ENCODE data around the gene PPP2R2C.

Gene PPP2R2C

GRCh38 chr4:6383009-6383404 lies 89.4 kb downstream of the PPP2R2C start:
- no peak overlapping the region for H3K4me3 ChIP-seq (ENCODE audit: insufficient read depth in 1 of 2, low read depth in 1 of 2, low read length in 2 of 2)
- H3K4ac ChIP-seq (ENCODE audit: low read depth in 1 of 2, low read length in 2 of 2): no peak overlapping the region
- no peak overlapping the region for H3K14ac ChIP-seq (ENCODE audit: low read length in 2 of 2)
- H3K27ac ChIP-seq (ENCODE audit: low read length, poor library complexity, severe bottlenecking): no peak overlapping the region
- peaks cover 22 to 79% of the 10 kb centered on the region in 2 experiments for H3K27me3 ChIP-seq (ENCODE audit: control insufficient read depth in 1 of 2, insufficient read depth in 1 of 2, low read length in 2 of 2)
- no peak overlapping the region for H2AK5ac ChIP-seq (ENCODE audit: low read length, severe bottlenecking)
- no peaks in the 10 kb centered on the region for H3K9me3 ChIP-seq (ENCODE audit: control insufficient read depth, low read length)
- H2BK12ac ChIP-seq (ENCODE audit: low read length in 2 of 2): no peak overlapping the region
- H2BK120ac ChIP-seq (ENCODE audit: low read depth, low read length): no peak overlapping the region
- no peak overlapping the region for H3K9ac ChIP-seq (ENCODE audit: low read length)
- no peak overlapping the region for H2AFZ ChIP-seq (ENCODE audit: low read depth, low read length)
- no peak overlapping the region for H2BK15ac ChIP-seq (ENCODE audit: low read depth, poor library complexity, severe bottlenecking)
- H4K8ac ChIP-seq (ENCODE audit: low read length): no peak overlapping the region
- H2BK5ac ChIP-seq (ENCODE audit: low read depth, low read length, poor library complexity, severe bottlenecking): no peak overlapping the region
- H3K4me1 ChIP-seq (ENCODE audit: control insufficient read depth, insufficient read depth, low read depth, low read length): no peaks in the 10 kb centered on the region
- 80% methylated on average over 10 of the region's 10 CpGs for WGBS
- no peak overlapping the region for H3K4me2 ChIP-seq (ENCODE audit: low read length, poor library complexity, severe bottlenecking)
- DNase-seq: no peak
- H3K36me3 ChIP-seq (ENCODE audit: control insufficient read depth in 1 of 2, insufficient read depth in 2 of 2, low read depth in 1 of 2, low read length in 2 of 2): no peaks in the 10 kb centered on the region
- H3K79me1 ChIP-seq (replicated peaks; ENCODE audit: low read length, poor library complexity, severe bottlenecking): no peaks in the 10 kb centered on the region
- H3K18ac ChIP-seq (ENCODE audit: low read depth in 1 of 2, low read length in 2 of 2): no peak overlapping the region
- no peak overlapping the region for H4K91ac ChIP-seq (ENCODE audit: low read length)
- no peak overlapping the region for H3K23ac ChIP-seq (ENCODE audit: low read length in 2 of 2)

- no peak overlapping the region for H2BK12ac ChIP-seq (ENCODE audit: low read length in 2 of 2)
- no peak overlapping the region for H3K14ac ChIP-seq (ENCODE audit: low read length in 2 of 2)
- H2AFZ ChIP-seq (ENCODE audit: low read depth, low read length): no peak overlapping the region
- H2BK120ac ChIP-seq (ENCODE audit: low read depth, low read length): no peak overlapping the region
- no peak overlapping the region for H3K4ac ChIP-seq (ENCODE audit: low read depth in 1 of 2, low read length in 2 of 2)
- DNase-seq: no peak
- no peak overlapping the region for H4K91ac ChIP-seq (ENCODE audit: low read length)
- no peak overlapping the region for H3K18ac ChIP-seq (ENCODE audit: low read depth in 1 of 2, low read length in 2 of 2)
- no peak overlapping the region for H3K9ac ChIP-seq (ENCODE audit: low read length)
- no peak overlapping the region for H3K27ac ChIP-seq (ENCODE audit: low read length, poor library complexity, severe bottlenecking)
- H2AK5ac ChIP-seq (ENCODE audit: low read length, severe bottlenecking): no peak overlapping the region
- H3K27me3 ChIP-seq (ENCODE audit: control insufficient read depth in 1 of 2, insufficient read depth in 1 of 2, low read length in 2 of 2): peaks cover 22 to 76% of the 10 kb centered on the region in 2 experiments
- H3K4me3 ChIP-seq (ENCODE audit: insufficient read depth in 1 of 2, low read depth in 1 of 2, low read length in 2 of 2): no peak overlapping the region
- no peaks in the 10 kb centered on the region for H3K79me1 ChIP-seq (replicated peaks; ENCODE audit: low read length, poor library complexity, severe bottlenecking)
- H3K9me3 ChIP-seq (ENCODE audit: control insufficient read depth, low read length): no peaks in the 10 kb centered on the region
- no peaks in the 10 kb centered on the region for H3K36me3 ChIP-seq (ENCODE audit: control insufficient read depth in 1 of 2, insufficient read depth in 2 of 2, low read depth in 1 of 2, low read length in 2 of 2)
- no peak overlapping the region for H3K4me2 ChIP-seq (ENCODE audit: low read length, poor library complexity, severe bottlenecking)
- no peak overlapping the region for H2BK15ac ChIP-seq (ENCODE audit: low read depth, poor library complexity, severe bottlenecking)
- no peaks in the 10 kb centered on the region for H3K4me1 ChIP-seq (ENCODE audit: control insufficient read depth, insufficient read depth, low read depth, low read length)
- no peak overlapping the region for H4K8ac ChIP-seq (ENCODE audit: low read length)
- H3K23ac ChIP-seq (ENCODE audit: low read length in 2 of 2): no peak overlapping the region
- H2BK5ac ChIP-seq (ENCODE audit: low read depth, low read length, poor library complexity, severe bottlenecking): no peak overlapping the region
- WGBS: 78% methylated on average over 4 of the region's 4 CpGs
These were observed 90.8 kb downstream of the PPP2R2C start for GRCh38 chr4:6381571-6382123.

- no peak overlapping the region for H2BK5ac ChIP-seq (ENCODE audit: low read depth, low read length, poor library complexity, severe bottlenecking)
- 78% methylated on average over 21 of the region's 21 CpGs for WGBS
- H2BK15ac ChIP-seq (ENCODE audit: low read depth, poor library complexity, severe bottlenecking): no peak overlapping the region
These were observed 91.5 kb downstream of the PPP2R2C start for GRCh38 chr4:6380746-6381410.

GRCh38 chr4:6379767-6380745 lies 92.4 kb downstream of the PPP2R2C start:
- H2BK15ac ChIP-seq (ENCODE audit: low read depth, poor library complexity, severe bottlenecking): no peak overlapping the region
- no peak overlapping the region for H3K4ac ChIP-seq (ENCODE audit: low read depth in 1 of 2, low read length in 2 of 2)
- H2AK5ac ChIP-seq (ENCODE audit: low read length, severe bottlenecking): no peak overlapping the region
- H3K14ac ChIP-seq (ENCODE audit: low read length in 2 of 2): no peak overlapping the region
- no peak overlapping the region for H2BK120ac ChIP-seq (ENCODE audit: low read depth, low read length)
- H4K8ac ChIP-seq (ENCODE audit: low read length): no peak overlapping the region
- no peak for DNase-seq
- no peaks in the 10 kb centered on the region for H3K4me1 ChIP-seq (ENCODE audit: control insufficient read depth, insufficient read depth, low read depth, low read length)
- H3K27me3 ChIP-seq (ENCODE audit: control insufficient read depth in 1 of 2, insufficient read depth in 1 of 2, low read length in 2 of 2): peaks cover 22 to 71% of the 10 kb centered on the region in 2 experiments
- no peak overlapping the region for H3K23ac ChIP-seq (ENCODE audit: low read length in 2 of 2)
- no peak overlapping the region for H2BK12ac ChIP-seq (ENCODE audit: low read length in 2 of 2)
- no peak overlapping the region for H3K18ac ChIP-seq (ENCODE audit: low read depth in 1 of 2, low read length in 2 of 2)
- H3K4me2 ChIP-seq (ENCODE audit: low read length, poor library complexity, severe bottlenecking): no peak overlapping the region
- no peak overlapping the region for H4K91ac ChIP-seq (ENCODE audit: low read length)
- H3K9me3 ChIP-seq (ENCODE audit: control insufficient read depth, low read length): no peaks in the 10 kb centered on the region
- no peak overlapping the region for H2BK5ac ChIP-seq (ENCODE audit: low read depth, low read length, poor library complexity, severe bottlenecking)
- H3K36me3 ChIP-seq (ENCODE audit: control insufficient read depth in 1 of 2, insufficient read depth in 2 of 2, low read depth in 1 of 2, low read length in 2 of 2): no peaks in the 10 kb centered on the region
- H3K27ac ChIP-seq (ENCODE audit: low read length, poor library complexity, severe bottlenecking): no peak overlapping the region
- no peak overlapping the region for H2AFZ ChIP-seq (ENCODE audit: low read depth, low read length)
- H3K79me1 ChIP-seq (replicated peaks; ENCODE audit: low read length, poor library complexity, severe bottlenecking): no peaks in the 10 kb centered on the region
- H3K4me3 ChIP-seq (ENCODE audit: insufficient read depth in 1 of 2, low read depth in 1 of 2, low read length in 2 of 2): no peak overlapping the region
- no peak overlapping the region for H3K9ac ChIP-seq (ENCODE audit: low read length)
- WGBS: 62% methylated on average over 24 of the region's 24 CpGs

More at GRCh38 chr4:6380746-6381410, 91.5 kb downstream of the PPP2R2C start:
- Histone ChIP-seq H3K4ac (ENCODE audit: low read depth in 1 of 2, low read length in 2 of 2) (no peak overlapping the region), H3K14ac (ENCODE audit: low read length in 2 of 2) (no peak overlapping the region), H4K8ac (ENCODE audit: low read length) (no peak overlapping the region), H3K27ac (ENCODE audit: low read length, poor library complexity, severe bottlenecking) (no peak overlapping the region), H2BK12ac (ENCODE audit: low read length in 2 of 2) (no peak overlapping the region), H3K9ac (ENCODE audit: low read length) (no peak overlapping the region), H3K4me3 (ENCODE audit: insufficient read depth in 1 of 2, low read depth in 1 of 2, low read length in 2 of 2) (no peak overlapping the region), H3K36me3 (ENCODE audit: control insufficient read depth in 1 of 2, insufficient read depth in 2 of 2, low read depth in 1 of 2, low read length in 2 of 2) (no peaks in the 10 kb centered on the region), H3K18ac (ENCODE audit: low read depth in 1 of 2, low read length in 2 of 2) (no peak overlapping the region), H2AFZ (ENCODE audit: low read depth, low read length) (no peak overlapping the region), H3K27me3 (ENCODE audit: control insufficient read depth in 1 of 2, insufficient read depth in 1 of 2, low read length in 2 of 2) (peaks cover 22 to 74% of the 10 kb centered on the region in 2 experiments), H2BK120ac (ENCODE audit: low read depth, low read length) (no peak overlapping the region), H2AK5ac (ENCODE audit: low read length, severe bottlenecking) (no peak overlapping the region), H3K79me1 (replicated peaks; ENCODE audit: low read length, poor library complexity, severe bottlenecking) (no peaks in the 10 kb centered on the region), H4K91ac (ENCODE audit: low read length) (no peak overlapping the region), H3K4me1 (ENCODE audit: control insufficient read depth, insufficient read depth, low read depth, low read length) (no peaks in the 10 kb centered on the region), H3K23ac (ENCODE audit: low read length in 2 of 2) (no peak overlapping the region), H3K9me3 (ENCODE audit: control insufficient read depth, low read length) (no peaks in the 10 kb centered on the region), H3K4me2 (ENCODE audit: low read length, poor library complexity, severe bottlenecking) (no peak overlapping the region)
- DNase-seq: no peak
